NCI-H446 (cell line): Measurements from ENCODE around the gene LAMC2.
"Not testable (repeated sequence)": the region's sequence is repeated elsewhere in the genome, so short reads cannot be mapped to it uniquely, and the experiment has no call there.

Experiments used
- DNase-seq, 2 experiments: peaks; one replicate each; lab custom pipeline; 2025; lab: John Stamatoyannopoulos, UW

LAMC2 gene

DNA sequence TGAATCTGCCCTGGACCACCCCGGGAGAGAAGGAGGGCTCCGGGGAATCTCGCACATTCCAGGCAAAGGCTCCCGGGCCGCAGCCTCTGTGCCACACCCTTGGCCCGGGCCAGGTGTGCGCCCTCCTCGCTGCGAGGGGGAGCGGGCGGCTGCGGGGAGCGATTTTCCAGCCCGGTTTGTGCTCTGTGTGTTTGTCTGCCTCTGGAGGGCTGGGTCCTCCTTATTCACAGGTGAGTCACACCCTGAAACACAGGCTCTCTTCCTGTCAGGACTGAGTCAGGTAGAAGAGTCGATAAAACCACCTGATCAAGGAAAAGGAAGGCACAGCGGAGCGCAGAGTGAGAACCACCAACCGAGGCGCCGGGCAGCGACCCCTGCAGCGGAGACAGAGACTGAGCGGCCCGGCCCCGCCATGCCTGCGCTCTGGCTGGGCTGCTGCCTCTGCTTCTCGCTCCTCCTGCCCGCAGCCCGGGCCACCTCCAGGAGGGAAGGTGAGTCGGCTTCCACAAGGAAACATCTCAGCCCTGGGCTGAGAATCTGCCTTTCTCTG lies at the start of gene LAMC2:
Gene LAMC2 (plus strand): TSS at position 324 of the 550 bp plus-strand sequence. CDS start 89 bp downstream, at position 413.
- DNase-seq, result no peak

DNA sequence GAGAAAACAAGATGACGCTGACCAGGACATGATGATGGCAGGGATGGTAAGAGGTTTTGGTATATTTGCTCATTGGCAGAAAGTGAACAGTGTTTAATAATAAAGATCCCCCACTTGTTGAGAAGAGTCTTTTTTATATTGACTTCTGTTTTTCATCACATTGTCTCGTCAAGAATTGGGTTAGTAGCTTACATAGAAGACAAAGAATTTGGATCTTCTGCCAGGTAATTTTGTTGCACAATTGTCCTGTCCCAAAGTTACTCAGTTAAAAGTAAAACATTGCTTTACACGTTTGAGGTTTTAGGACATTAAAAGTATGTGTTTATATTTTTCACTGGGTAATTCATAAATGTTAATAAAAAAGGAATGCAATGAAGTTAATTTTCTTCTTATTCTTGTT lies 48.3 kb upstream of the LAMC2 start:
- DNase-seq, result no peak

DNA sequence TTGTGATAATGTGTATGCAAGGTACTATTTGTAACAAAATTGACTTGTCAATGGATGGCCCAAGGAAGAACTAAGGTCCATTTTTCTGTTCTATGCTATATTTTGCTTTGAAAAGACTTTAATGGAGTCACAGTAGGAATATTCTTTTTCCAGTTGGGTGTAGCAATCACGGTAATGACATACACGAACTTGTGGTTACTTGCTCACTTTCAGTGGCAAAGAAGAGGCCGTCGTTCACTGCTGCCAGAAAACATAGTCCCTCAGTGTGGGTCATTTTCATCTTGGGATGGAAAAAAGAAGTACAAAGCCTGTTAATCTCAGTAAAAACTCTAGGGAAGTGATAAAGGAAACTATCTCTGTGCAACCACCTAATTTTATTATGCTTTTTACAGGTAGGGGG lies 47.8 kb upstream of the LAMC2 start:
- no peak for DNase-seq

DNA sequence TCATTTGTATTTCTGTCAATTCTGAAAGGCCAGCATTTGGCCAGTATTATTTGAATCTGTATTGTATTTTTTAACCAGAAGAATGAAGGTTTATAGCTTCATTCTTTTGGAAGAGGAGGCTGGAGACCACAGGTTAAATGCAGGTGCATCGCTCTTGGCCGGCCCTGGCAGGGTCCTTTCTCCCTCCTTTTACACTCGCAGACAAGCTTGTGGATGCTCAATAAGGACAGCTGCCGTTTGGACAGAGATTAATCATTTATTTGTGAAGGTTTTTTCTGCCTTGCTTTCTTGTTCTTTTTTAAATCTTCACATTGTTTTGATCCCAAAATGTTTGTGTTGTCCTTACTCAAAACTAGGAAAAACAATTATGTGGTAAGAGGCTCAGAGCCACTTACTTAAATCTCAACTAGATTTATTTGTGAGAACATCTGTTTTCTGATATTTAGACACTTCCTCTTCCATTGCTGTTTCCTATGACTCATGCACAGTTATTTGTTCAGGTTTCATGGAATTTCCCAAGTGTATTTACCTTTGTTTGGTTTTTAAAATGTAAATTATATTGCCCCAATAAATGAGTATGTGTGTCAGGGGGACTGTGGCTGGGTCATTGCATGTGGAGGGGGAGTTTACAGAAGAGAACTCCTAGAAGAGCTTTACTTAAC lies 46.7 kb upstream of the LAMC2 start:
- DNase-seq, result no peak

DNA sequence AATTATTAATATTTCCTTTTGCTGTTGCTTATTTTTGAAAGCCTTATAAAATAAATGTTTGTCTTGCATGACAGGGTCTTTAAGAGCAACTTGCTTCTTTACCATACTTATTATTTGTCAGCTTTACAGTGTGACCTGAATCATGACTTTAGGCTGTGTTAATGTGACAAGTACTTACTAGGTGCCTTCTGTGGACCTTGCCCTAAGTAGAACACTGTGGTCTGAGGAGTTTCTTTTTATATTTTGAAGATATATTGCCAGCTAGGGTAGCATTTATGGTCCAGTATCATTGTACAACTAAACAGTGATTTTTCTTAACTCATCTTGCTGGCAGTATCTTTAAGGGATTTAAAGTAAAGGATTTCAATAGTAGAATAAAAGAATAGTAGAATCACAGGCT lies 45.4 kb upstream of the LAMC2 start:
- DNase-seq, result no peak

DNA sequence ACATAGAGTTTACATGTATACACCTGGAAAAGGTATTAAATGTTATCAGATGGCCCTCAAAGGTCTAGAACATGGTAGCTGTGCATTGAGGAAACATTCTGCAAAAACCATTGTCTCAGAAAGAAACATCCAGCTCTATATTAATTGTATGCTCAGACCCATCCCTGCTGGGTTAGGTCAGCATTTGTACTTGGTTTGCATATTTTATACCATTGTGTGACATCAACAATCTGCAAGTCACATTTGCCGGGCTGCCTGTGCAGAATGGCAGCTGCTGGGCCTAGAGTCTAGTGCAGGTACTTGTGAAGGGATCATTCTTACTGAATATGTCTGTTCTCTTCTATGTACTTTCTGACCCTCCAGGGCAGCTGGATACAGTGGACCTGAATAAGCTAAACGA lies 43.9 kb upstream of the LAMC2 start:
- DNase-seq, result no peak

DNA sequence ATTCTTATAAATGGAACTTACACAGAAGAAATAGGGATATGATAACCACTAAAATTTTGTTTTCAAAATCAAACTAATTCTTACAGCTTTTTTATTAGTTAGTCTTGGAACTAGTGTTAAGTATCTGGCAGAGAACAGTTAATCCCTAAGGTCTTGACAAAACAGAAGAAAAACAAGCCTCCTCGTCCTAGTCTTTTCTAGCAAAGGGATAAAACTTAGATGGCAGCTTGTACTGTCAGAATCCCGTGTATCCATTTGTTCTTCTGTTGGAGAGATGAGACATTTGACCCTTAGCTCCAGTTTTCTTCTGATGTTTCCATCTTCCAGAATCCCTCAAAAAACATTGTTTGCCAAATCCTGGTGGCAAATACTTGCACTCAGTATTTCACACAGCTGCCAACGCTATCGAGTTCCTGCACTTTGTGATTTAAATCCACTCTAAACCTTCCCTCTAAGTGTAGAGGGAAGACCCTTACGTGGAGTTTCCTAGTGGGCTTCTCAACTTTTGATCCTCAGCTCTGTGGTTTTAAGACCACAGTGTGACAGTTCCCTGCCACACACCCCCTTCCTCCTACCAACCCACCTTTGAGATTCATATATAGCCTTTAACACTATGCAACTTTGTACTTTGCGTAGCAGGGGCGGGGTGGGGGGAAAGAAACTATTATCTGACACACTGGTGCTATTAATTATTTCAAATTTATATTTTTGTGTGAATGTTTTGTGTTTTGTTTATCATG lies 42.3 kb upstream of the LAMC2 start:
- DNase-seq, result no peak

DNA sequence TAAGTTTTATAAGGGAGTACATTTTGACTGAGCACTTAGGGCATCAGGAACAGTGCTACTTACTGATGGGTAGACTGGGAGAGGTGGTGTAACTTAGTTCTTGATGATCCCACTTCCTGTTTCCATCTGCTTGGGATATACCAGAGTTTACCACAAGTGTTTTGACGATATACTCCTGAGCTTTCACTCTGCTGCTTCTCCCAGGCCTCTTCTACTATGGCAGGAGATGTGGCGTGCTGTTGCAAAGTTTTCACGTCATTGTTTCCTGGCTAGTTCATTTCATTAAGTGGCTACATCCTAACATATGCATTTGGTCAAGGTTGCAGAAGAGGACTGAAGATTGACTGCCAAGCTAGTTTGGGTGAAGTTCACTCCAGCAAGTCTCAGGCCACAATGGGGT lies 41.3 kb upstream of the LAMC2 start:
- DNase-seq, result no peak

DNA sequence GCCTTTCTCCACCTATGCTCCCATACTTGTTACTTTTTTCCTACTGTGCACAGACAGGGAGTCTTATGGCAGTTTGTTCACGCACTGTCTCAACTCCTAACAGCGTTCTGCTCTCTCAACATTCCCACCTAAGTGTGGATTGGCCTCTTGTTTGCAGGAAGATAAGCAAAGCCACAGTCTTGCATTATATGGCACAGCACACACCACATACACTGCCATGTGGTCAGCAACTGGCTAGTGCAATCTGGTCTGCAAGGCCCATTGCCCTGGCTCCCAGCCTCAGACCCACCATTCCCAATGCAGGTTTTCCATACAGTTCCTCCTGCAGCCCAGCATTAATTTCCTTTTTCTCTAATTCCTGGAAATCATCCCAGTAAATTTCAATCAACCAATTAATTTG lies 38.3 kb upstream of the LAMC2 start:
- DNase-seq, result no peak

DNA sequence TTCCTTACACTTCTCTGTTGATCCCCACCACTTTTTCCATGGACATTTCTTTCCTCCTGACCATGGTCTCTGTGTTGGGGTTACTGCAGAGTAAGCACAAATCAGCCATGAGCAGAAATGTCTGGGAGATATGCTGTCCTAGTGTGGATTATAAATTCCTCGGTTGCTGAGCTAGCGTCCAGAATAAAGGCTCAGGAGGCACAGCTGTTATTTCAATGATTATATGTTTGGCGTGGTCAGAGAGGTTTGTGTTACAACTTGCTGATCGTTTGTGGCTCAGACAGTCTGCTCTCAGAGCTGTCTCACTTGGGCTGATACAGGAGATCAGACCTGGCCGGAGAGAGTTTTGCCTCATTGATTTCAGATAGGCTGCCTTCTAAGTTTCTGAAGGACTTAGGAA lies 37.5 kb upstream of the LAMC2 start:
- DNase-seq, result no peak

DNA sequence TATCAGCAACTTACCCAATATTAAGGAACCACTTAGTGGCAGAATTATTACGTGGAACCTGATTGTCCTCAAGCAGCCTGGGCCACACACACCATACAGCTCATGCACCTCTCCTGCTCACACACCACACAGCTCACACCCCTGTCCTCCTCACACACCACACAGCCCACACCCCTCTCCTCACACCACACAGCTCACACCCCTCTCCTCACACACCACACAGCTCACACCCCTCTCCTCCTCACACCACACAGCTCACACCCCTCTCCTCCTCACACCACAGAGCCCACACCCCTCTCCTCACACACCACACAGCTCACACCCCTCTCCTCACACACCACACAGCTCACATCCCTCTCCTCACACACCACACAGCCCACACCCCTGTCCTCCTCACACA lies 36.8 kb upstream of the LAMC2 start:
- DNase-seq, result no peak

DNA sequence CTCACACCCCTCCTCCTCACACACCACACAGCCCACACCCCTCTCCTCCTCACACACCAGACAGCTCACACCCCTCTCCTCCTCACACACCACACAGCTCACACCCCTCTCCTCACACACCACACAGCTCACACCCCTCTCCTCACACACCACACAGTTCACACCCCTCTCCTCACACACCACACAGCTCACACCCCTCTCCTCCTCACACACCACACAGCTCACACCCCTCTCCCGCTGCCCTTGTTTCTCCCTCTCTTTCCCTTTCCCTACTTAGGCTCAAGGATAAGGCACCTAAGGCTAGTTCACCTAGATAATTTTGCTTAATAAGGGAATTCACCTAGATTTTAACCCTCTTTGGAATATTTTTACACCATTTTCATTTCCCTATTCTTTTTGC lies 36.0 kb upstream of the LAMC2 start:
- not testable (repeated sequence) for DNase-seq

DNA sequence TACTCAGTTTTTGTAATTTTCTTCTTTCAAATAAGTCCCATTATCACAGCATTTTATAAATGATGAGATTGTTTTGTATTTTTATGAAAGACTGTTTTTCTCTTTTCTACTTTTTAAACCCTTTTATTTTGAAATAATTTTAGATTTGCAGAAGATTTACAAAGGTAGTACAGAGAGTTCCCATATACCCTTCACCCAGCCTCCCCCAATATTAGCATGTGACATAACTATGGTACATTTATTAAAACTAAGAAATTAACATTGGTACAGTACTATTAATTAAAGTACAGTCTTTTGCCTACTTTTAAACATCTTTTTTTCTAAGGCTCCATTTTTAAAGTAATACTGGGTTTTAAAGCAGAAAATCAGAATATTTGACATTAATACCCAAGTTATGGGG lies 35.6 kb upstream of the LAMC2 start:
- no peak for DNase-seq

DNA sequence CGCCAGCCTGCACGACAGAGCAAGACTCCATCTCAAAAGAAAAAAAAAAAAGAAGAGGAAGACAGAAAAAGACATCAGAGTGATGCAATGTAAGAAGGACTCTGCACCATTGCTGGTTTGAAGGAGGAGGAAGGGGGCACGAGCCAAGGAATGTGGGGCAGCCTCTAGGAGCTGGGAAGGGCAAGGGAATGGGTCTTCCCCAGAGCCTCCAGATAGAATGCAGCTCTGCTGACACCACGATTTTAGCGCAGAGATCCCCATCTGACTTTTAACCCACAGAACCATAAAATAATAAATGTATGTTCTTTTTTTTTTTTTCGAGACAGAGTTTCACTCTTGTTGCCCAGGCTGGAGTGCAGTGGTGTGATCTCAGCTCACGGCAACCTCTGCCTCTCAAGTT lies 33.9 kb upstream of the LAMC2 start:
- DNase-seq, result no peak

DNA sequence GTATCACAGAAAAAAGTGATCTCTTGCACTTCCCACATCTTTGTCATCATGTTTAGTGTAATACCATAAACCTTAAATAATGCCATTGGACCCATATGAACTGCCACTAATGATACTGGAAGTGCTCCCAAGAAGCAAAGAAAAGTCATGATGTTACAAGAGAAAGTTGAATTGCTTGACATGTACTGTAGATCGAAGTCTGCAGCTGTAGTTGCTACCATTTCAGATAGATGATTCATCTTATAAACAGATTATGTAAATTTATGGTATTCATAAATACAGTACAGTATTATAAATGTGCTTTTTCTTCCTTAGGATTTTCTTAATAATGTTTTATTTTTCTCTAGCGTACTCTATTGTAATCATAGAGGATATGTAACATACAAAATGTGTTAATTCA lies 30.1 kb upstream of the LAMC2 start:
- DNase-seq, result no peak

DNA sequence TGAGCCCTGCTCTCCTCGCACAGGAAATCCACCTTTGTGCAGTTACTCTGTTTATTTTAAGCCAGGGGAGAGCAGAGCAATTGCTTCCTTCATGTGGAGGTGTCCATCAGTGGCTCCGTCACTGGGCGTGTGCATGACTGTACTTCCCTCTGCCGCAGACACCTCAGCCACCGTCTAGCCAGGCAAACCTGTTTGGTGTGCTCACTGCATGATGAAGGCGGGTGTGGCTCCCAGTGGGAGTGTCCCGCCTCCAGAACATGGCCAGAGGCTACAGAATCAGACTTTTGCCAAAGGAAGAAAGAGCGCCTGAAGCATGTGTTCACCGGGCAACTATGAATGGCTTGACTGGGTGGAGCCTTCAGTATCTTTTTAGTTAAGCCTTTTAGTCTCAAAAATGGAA lies 26.1 kb upstream of the LAMC2 start:
- no peak for DNase-seq

DNA sequence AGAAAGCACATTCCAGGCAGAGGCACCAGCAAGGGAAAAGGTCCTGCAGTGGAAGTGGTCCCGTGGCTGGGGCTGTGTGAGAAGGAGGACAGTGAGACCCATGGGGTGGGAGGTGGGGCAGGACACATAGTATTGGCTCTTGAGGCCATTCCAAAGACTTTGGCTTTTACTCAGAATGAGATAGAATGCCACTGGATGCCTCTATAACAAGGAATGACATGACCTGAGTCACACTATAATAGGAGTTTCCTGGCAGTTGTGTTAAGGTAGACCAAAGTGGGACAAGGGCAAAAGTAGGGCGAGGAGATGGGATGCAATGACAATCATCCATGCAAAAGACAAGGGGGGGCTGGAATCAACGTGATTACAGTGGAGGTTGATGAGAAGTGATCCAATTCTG lies 24.7 kb upstream of the LAMC2 start:
- no peak for DNase-seq

DNA sequence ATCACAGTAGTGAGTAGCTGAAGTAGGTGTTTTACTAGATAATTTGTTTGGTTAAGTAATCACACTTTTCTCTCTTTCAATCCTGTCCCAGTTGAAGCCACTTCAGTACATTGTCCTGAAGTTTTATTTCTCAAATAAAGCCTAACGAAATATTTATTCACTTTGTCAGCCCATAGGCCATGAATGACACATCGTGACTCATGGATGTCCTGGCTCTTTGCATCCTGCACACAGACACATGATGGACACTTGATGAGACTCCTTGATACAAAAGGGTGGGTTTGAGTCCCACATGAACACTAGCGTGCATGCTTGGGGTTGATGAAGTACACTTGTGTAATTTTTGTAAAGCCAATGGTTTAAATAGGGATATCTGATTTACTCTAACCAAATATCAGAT lies 22.7 kb upstream of the LAMC2 start:
- no peak for DNase-seq

DNA sequence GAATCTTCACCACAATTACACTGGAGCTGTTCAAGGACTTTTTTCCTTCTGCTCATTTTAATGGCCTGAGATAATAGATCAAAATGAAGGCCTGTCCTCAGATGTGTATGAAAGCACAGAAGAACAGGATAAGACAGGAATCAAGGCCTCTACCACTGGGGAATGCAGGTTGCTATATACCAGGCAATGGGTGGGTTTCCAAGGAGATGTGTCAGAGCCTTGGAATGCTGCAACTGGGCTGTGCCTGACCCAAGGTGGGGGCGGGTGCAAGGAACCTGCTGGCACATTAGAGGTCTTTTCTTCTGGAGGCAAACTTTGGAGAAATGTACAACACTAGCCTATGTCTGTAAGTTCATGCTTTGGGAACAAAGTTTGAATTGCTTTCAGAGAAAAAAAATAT lies 21.7 kb upstream of the LAMC2 start:
- no peak for DNase-seq

DNA sequence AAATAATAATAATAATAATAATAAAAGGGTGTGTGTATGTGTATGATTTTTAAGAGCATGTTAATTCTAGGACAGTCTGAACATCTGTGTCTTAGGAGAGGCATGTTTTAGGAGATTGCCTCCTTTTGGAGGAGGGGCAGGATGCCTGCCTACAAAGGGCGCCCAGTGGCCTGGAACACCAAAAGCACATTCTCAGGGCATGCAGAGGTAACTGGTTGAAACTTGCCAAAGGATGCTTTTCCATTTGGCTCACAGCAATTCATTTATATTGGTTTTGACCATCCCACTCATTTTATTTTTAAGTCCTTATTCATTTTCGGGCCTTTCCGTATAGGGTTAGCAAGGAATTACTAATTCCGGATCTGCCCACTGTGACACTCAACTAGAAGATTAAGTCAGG lies 21.1 kb upstream of the LAMC2 start:
- DNase-seq, result no peak

DNA sequence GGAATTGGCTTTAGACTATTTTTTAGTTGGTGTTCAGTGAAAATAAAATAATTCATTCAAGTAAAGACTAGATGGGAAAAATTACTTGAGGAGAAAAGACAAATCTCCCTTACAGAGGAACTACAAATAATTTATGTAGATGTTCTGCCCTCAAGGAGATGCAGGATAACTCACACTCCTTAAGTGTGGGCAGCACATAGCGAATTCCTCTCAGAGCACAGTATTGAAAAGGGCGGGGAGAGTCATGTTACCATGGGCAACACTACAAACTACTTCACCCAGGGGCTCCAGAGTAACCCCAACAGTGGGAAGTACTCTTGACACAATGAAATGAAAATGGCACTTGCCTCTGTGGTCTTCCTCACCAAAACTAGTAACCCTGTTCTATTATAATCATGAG lies 20.6 kb upstream of the LAMC2 start:
- DNase-seq, result no peak

DNA sequence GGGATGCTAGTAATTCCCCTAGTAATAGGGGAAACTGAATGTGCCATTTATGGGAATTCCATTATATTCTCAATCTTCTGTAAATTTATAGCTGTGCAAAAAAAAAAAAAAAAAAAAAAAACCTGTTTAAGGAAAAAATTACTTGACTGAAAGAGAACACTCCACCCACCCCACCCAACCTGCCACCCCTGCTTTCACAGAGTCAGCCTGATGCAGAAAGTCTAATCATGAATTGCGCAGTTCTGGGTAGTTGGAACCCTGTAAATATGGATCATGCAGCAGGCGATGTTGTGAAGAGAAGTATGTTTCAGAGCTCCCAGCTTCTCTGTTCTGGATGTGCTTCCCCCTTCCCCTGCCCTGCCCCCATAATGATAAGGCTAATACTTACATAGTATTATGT lies 19.6 kb upstream of the LAMC2 start:
- no peak for DNase-seq

DNA sequence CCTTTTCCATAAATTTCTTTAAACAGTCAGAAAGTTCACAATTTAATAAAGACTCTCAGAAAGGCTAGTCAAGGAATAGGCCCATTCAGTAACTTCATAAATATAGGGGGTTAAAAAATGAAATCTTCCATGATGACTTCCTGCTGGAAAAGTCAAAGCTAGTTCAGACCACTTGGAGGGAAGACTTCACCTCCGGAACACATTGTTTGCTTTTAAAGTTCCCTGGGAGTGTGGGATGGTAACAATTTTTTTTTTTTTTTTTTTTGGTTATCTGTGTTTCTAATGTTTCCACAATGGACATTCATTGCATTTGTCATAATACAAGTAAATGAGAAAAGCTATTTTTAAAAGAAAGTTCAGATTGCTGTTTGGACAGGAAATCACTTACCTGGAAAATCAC lies 18.4 kb upstream of the LAMC2 start:
- no peak for DNase-seq

DNA sequence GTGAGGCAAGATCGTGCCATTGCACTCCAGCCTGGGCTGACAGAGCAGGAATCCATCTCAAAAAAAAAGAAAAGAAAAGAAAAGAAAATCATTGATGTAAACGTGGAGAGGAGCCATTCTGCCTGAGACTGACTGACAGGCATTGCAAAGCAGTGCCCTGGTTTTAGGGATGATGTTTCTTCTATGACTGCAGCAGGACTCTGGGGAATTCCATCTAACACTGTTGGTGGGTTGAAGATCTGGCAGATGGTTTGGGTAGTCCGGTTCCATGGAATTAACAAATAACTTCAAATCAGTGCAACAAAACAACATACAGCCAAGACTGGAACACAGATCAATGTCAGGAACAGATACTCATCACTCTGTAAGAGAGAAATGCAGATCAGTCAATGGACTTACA lies 17.8 kb upstream of the LAMC2 start:
- peak in 1 of 2 experiments; percentile 11 for DNase-seq
